ENCODE results near the gene SLC2A11. TPM values are rescaled to one million over a fixed set of nuclear protein-coding genes. Genes with fewer than 3 reads are reported as not detected.

The SLC2A11 gene
- total and polyA plus RNA-seq, 8 donors = 3.2 to 10.3 (median 6.7) TPM

DNA sequence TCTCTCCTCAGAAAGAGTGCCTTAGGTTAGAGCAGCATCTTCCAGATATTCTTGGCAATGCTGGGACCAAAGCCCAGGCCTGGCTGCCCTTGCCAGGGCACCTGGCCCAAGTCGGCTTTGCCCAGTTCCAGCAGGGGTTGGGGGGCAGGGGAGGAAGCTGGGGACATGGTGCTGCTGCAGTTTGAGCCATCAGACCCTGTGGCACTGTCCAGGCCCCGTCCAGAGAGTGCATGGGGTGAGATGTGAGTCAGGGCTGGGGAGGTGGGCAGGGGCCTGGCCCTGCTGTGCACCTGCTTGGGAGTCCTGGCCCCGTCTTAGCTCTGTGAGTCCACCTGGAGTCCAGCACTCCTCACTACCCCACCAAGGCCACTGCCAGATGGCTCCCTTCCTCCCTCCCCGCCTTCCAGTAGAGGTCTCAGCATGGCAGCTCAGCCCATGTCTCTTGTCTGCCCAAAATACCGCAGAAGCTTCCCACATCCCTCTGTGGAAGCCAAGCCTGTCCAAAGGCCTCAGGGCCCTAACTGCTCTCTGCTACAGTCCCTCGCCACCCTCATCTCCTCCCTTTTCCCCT lies 35.5 kb upstream of the SLC2A11 start:
- Histone ChIP-seq H3K9me3 (no peaks in the 10 kb centered on the region), H3K4me3 (no peak overlapping the region), H3K27ac (no peak overlapping the region), H3K4me1 (no peaks in the 10 kb centered on the region), H3K36me3 (peaks cover 68 to 100% (median 100%) of the 10 kb centered on the region in 4 donors), H3K27me3 (no peaks in the 10 kb centered on the region)
- intact Hi-C loops (cut with DNase I; ENCODE audit: low total_unique reads) = no loop called here
- 64 to 86% (median 84%) methylated on average over 5 to 6 of the region's 6 CpGs for WGBS, 5 donors
- peak in 1 of 2 donors; percentile 1 for DNase-seq
- TF ChIP-seq POLR2A (IDR thresholded peaks at IDR 0.05) = no peak
- TF ChIP-seq EP300 (IDR thresholded peaks at IDR 0.05) = no peak
- TF ChIP-seq POLR2AphosphoS5 (IDR thresholded peaks at IDR 0.05) = no peak
- TF ChIP-seq, protein P1, sequence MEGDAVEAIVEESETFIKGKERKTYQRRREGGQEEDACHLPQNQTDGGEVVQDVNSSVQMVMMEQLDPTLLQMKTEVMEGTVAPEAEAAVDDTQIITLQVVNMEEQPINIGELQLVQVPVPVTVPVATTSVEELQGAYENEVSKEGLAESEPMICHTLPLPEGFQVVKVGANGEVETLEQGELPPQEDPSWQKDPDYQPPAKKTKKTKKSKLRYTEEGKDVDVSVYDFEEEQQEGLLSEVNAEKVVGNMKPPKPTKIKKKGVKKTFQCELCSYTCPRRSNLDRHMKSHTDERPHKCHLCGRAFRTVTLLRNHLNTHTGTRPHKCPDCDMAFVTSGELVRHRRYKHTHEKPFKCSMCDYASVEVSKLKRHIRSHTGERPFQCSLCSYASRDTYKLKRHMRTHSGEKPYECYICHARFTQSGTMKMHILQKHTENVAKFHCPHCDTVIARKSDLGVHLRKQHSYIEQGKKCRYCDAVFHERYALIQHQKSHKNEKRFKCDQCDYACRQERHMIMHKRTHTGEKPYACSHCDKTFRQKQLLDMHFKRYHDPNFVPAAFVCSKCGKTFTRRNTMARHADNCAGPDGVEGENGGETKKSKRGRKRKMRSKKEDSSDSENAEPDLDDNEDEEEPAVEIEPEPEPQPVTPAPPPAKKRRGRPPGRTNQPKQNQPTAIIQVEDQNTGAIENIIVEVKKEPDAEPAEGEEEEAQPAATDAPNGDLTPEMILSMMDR (IDR thresholded peaks at IDR 0.05) = no peak

DNA sequence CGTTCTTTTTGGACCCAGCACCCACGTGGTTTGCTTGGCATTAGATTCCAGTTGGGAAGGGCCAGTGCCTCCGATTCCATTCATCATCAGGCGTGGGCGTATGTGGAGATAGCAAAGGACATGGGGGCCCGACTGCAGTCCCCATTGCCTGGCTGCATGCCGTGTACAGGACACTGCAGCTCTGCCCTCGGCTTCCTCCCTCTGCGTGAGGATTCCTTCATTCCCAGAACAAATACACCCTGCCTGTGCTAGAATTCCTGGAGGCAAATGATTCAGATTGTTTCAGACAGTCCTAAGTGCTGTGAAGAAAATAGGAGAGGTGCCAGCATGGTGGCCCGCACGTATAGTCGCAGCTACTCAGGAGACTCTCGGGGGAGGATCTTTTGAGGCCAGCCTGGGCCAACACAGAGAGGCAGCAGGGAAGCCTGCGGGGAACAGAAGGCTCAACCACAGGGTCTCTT lies 34.3 kb upstream of the SLC2A11 start:
- no peak for TF ChIP-seq EP300 (IDR thresholded peaks at IDR 0.05)
- no peak for TF ChIP-seq POLR2AphosphoS5 (IDR thresholded peaks at IDR 0.05)
- TF ChIP-seq, protein P1 (IDR thresholded peaks at IDR 0.05) = no peak
- TF ChIP-seq POLR2A (IDR thresholded peaks at IDR 0.05) = no peak
- 82 to 87% (median 84%) methylated on average over 10 to 14 of the region's 14 CpGs for WGBS, 5 donors

DNA sequence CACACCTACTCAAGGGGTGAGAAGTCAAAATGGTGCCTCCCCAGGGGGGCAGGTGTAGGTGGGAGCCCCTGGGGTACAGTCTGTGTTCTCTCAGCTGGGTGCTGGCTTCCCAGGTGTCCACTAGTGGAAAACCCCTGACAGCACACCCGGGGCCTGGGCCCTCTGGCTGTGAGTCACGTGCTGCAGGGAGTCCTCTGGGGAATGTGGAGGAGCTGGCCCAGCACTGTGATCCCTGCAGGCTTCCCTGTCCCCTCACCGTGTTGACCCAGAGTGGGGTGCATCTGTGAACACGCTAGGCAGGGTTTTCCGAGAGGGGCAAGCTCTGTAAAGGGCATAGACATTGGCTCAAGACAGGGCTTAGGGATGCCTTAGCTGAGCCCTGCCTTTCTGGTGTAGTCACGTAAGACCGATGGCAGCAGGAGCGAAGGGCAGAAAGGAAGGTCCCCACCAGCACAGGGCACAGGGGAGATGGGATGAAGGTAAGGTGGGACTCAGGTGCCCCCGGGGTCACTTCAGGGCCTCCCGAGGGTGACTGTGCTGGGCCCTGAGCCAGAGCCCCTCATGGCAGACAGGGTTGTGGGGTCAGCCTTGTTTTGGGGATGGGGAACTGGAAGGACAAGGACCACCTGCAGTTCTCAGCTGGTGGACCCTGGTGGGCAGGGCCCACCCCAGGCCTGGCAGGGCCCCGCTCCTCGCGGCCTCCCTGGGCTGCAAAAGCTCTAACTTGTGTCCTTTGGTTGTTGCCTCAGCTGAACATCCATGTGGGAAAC lies 33.0 kb upstream of the SLC2A11 start:
- intact Hi-C loops (cut with DNase I; ENCODE audit: low total_unique reads) = no loop called here
- peaks cover 72 to 100% (median 100%) of the 10 kb centered on the region in 4 donors for H3K36me3 ChIP-seq
- H3K27me3 ChIP-seq = no peaks in the 10 kb centered on the region
- WGBS, 5 donors = 87 to 95% (median 90%) methylated on average over 6 to 13 of the region's 13 CpGs
- no peaks in the 10 kb centered on the region for H3K4me1 ChIP-seq
- H3K4me3 ChIP-seq = no peak overlapping the region
- TF ChIP-seq EP300 (IDR thresholded peaks at IDR 0.05) = no peak
- no peak for TF ChIP-seq POLR2AphosphoS5 (IDR thresholded peaks at IDR 0.05)
- no peak for TF ChIP-seq POLR2A (IDR thresholded peaks at IDR 0.05)
- TF ChIP-seq, protein P1 (IDR thresholded peaks at IDR 0.05) = no peak
- H3K9me3 ChIP-seq = no peaks in the 10 kb centered on the region
- peak in 1 of 2 donors; percentile 0 for DNase-seq
- no peak overlapping the region for H3K27ac ChIP-seq

More for the DNA sequence above, 34.3 kb upstream of the SLC2A11 start:
- peak in 1 of 2 donors; percentile 1 for DNase-seq
- Histone ChIP-seq H3K27me3 (no peaks in the 10 kb centered on the region), H3K27ac (no peak overlapping the region), H3K9me3 (no peaks in the 10 kb centered on the region), H3K36me3 (peaks cover 72 to 100% (median 100%) of the 10 kb centered on the region in 4 donors), H3K4me3 (no peak overlapping the region), H3K4me1 (no peaks in the 10 kb centered on the region)
- intact Hi-C loops (cut with DNase I; ENCODE audit: low total_unique reads) = no loop called here

DNA sequence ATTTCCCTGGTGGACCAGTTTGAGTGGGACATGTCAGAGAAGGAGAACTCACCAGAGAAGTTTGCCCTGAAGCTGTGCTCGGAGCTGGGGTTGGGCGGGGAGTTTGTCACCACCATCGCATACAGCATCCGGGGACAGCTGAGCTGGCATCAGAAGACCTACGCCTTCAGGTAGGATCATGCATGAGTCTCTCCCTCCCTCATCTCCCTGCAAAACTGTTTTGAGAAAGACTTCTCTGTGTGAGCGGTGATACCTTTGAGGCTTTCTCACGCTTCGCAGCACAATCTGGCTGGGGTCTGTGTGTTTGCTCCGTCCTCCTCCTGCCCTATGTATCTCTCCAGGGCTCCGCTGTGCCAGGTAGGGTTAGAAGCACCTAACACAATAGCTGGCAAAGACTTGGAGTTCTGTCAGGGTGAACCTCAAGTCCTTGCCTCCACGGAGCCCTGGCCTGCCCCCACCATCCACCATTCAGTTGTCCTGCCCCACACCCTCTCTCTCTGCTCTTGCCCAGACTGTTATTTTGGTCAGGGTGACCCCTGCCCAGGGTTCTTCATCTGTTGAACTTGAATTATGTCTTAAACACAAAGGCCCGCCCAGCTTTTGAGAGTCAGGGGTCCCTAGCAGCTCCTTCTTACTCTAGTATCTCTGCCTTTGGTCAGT lies 32.3 kb upstream of the SLC2A11 start:
- TF ChIP-seq POLR2AphosphoS5 (IDR thresholded peaks at IDR 0.05) (no peak), POLR2A (IDR thresholded peaks at IDR 0.05) (no peak), EP300 (IDR thresholded peaks at IDR 0.05) (no peak)
- TF ChIP-seq, protein P1 (IDR thresholded peaks at IDR 0.05) = no peak

More for the DNA sequence above, 32.3 kb upstream of the SLC2A11 start:
- H3K27ac ChIP-seq = no peak overlapping the region
- intact Hi-C loops (cut with DNase I; ENCODE audit: low total_unique reads) = no loop called here
- WGBS, 5 donors = 92 to 96% (median 95%) methylated on average over 11 to 12 of the region's 12 CpGs
- peaks cover 72 to 100% (median 100%) of the 10 kb centered on the region in 4 donors for H3K36me3 ChIP-seq
- no peaks in the 10 kb centered on the region for H3K27me3 ChIP-seq
- H3K4me3 ChIP-seq = no peak overlapping the region
- DNase-seq = peak in 1 of 2 donors; percentile 0
- H3K4me1 ChIP-seq = no peaks in the 10 kb centered on the region
- no peaks in the 10 kb centered on the region for H3K9me3 ChIP-seq

All from stomach (tissue), 9 donors.